Measurements from ENCODE around the gene ABLIM2.

The ABLIM2 gene

DNA sequence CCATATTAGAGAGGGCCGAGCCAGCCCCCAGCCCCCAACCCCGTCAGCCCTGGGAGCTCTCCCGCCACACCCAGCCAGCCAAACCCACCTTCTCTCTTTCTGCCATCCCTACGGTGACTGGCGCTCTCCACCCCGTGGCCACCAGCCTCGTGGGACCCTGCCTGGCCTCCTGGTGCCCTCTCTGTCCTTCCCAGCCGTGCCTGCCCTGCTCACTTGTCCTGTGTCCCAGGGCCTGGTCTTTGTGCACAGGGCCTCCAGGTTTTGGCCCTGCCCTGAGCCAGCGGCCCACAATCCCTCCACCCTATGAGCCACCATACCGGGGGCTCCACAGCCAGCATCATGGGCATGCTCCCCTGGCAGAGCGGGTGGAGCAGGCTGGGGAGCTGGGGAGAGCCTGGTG lies 77.4 kb downstream of the ABLIM2 start:
- no peak for DNase-seq (ENCODE audit: low read depth)
- H3K4me3 ChIP-seq (ENCODE audit: low read length): no peak overlapping the region
- TF ChIP-seq, protein P1, sequence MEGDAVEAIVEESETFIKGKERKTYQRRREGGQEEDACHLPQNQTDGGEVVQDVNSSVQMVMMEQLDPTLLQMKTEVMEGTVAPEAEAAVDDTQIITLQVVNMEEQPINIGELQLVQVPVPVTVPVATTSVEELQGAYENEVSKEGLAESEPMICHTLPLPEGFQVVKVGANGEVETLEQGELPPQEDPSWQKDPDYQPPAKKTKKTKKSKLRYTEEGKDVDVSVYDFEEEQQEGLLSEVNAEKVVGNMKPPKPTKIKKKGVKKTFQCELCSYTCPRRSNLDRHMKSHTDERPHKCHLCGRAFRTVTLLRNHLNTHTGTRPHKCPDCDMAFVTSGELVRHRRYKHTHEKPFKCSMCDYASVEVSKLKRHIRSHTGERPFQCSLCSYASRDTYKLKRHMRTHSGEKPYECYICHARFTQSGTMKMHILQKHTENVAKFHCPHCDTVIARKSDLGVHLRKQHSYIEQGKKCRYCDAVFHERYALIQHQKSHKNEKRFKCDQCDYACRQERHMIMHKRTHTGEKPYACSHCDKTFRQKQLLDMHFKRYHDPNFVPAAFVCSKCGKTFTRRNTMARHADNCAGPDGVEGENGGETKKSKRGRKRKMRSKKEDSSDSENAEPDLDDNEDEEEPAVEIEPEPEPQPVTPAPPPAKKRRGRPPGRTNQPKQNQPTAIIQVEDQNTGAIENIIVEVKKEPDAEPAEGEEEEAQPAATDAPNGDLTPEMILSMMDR (conservative IDR thresholded peaks at IDR 0.05; ENCODE audit: low read depth, low read length): no peak

DNA sequence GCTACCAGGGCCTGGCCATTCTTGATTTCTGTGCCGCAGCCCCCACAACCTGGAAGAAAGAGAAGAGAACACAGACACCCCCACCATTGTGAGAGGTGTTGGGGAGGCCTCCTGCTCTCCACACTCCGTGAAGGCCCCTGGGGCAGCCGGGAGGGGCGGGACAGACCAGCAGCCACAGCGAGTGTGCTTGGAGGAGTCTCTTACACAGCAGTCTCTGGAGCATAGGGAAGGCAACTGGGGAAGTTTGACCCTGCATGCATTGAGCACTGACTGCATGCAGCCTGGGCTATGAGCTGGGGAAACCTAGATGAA lies 77.9 kb downstream of the ABLIM2 start:
- TF ChIP-seq, protein P1 (conservative IDR thresholded peaks at IDR 0.05; ENCODE audit: low read depth, low read length): no peak
- no peak overlapping the region for H3K4me3 ChIP-seq (ENCODE audit: low read length)
- DNase-seq (ENCODE audit: low read depth): no peak

DNA sequence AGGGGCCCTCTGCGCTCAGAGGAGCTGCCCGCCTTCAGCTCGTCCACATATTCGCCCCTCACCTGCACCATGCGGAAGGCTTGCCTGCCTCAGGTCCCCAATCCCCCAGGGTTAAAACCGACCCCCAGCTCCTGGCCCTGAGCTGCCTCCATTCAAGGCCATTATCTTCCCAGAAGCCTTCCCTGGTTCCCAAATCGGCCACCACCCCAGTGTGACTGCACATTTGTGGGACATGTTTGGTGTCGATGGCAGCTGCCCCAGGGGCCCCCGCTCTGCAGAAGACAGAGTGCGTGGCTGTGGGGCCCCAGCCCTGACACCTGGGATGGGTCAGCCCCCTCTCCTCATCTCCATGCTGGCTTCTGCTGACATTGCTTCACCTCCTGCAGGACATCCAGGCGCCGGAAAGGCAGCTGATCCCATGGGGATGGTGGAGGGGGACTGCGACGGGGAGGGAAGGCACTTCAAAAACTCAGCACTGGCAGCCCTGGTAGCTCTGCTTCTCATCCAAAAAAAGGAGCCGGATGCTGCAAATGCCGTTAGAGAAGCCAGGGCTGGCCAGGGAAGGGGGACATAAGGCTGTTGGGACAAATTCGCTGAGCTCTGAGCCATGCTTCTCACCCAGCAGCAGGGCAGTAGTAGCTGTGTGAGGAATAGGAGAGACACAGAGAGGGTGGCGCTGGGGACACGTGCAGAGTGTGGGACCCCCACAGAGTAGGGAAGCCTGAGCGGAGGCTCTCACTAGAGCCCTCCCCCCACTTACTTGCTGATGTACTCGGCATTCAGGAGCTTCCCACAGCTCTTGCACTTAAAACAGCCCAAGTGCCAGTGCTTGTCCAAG lies 78.5 kb downstream of the ABLIM2 start:
- no peak for DNase-seq (ENCODE audit: low read depth)
- TF ChIP-seq, protein P1 (conservative IDR thresholded peaks at IDR 0.05; ENCODE audit: low read depth, low read length): no peak
- H3K4me3 ChIP-seq (ENCODE audit: low read length): no peak overlapping the region

DNA sequence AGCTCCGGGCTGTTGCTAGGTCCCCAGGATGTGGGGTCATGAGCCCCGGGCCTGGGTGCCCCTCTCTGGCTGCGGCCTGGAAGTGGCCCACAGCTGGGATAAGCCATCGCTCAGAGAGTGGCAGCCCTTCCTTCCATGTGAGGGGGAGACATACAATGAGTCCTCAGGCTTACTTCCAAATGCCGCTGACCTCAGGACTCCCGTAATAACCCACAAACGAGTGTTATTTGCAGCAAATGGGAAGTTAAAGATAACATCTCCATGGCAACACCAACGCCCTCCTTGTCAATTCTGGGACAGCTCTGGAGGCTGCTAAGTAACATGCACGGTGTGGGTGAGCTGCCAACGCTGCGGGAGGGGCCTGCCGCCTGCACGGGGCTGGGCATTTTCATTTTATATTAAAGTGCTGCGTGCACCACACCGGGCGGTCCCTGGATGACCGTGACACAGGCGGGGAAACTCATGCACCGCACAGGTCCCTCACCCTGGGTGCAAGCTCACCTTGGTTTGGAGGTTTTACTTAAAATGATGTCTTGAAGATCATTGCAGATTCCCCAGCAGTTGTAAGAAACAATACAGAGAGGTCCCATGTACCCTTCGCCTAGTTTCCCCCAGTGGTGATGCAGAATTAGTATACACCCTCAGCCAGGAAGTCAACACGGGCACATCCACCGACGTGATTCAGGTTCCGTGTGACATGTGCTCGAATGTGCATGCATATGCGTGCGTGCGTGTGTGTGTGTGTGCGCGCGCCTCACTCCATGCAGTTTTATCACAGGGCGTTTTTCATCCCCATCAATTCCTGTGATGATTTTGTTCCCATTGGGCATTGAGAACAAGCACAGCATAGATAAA lies 79.4 kb downstream of the ABLIM2 start:
- peak; percentile 23 for DNase-seq (ENCODE audit: low read depth)
- TF ChIP-seq, protein P1 (conservative IDR thresholded peaks at IDR 0.05; ENCODE audit: low read depth, low read length): no peak
- no peak overlapping the region for H3K4me3 ChIP-seq (ENCODE audit: low read length)

DNA sequence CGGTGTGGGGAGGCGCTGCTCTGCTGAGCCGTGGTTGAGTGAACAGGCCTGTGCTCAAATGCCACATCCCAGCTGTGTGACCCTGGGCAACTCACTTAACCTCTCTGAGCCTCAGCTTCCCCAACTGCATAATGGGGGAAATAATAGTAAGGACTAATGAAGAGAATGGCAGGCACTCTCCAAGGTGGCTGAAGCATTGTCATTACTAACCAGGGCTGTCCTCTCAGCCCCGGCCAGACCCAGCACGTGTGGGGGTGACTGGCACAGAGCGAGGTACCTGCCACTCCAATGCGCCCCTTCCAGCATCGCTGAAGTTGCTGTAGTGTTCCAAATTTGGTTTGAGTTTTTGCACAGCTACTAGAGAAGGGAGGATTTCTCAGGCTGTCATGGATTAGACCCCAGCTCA lies 80.0 kb downstream of the ABLIM2 start:
- no peak overlapping the region for H3K4me3 ChIP-seq (ENCODE audit: low read length)
- TF ChIP-seq, protein P1 (conservative IDR thresholded peaks at IDR 0.05; ENCODE audit: low read depth, low read length): no peak
- no peak for DNase-seq (ENCODE audit: low read depth)

DNA sequence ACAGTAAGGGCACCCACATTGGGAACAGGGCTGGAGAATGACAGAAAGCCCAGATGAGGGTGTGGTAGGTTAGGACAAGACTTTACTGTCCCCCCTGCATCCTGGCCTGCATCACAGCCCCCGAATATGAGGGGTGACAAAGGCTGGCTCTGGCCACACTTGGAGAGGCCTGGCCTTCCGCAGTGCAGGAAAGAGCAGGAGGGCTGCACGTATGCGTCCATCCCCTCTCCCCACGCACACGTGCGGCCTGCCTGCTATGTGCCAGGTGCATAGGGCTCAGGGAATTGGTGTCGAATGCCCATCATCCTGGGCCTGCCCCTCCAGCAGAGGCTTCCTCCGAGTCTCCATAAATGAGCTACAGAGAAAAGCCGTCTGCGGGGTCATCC lies 80.5 kb downstream of the ABLIM2 start:
- no peak for DNase-seq (ENCODE audit: low read depth)
- no peak overlapping the region for H3K4me3 ChIP-seq (ENCODE audit: low read length)
- TF ChIP-seq, protein P1 (conservative IDR thresholded peaks at IDR 0.05; ENCODE audit: low read depth, low read length): no peak

Measured in retinal pigment epithelial cell (primary cell).